Measurements from ENCODE around the gene AHRR.

The AHRR gene

GRCh38 chr5:431001-431710 is 109.6 kb downstream of the AHRR start:
- peak; percentile 18 for DNase-seq

DNA sequence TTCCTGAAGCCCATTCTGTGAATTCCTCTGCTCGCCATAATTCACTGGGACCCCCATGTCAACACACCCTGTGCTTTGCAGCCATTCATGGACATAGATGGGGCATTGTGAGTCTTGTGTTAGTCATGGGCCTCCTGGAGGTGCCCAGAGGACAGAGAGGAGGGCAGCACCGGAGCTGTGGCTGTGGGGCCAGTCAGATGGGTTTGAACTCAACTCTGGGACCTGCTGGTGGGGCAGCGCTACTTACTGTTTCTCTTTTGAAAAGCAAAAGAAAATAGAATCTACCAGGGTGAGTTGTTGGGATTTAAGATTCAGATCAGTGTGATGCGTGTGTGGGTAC is 110.2 kb downstream of the AHRR start:
- DNase-seq = no peak

GRCh38 chr5:432201-432927 is 110.8 kb downstream of the AHRR start:
- DNase-seq = no peak

GRCh38 chr5:432928-433791 is 111.6 kb downstream of the AHRR start:
- no peak for DNase-seq

- no peak for DNase-seq
These were observed 112.3 kb downstream of the AHRR start for GRCh38 chr5:433836-434235.

- DNase-seq = no peak
These were observed 113.1 kb downstream of the AHRR start for GRCh38 chr5:434443-435146.

GRCh38 chr5:435156-435790 is 113.8 kb downstream of the AHRR start:
- no peak for DNase-seq

- DNase-seq = no peak
These were observed 114.6 kb downstream of the AHRR start for GRCh38 chr5:435961-436640.

DNA sequence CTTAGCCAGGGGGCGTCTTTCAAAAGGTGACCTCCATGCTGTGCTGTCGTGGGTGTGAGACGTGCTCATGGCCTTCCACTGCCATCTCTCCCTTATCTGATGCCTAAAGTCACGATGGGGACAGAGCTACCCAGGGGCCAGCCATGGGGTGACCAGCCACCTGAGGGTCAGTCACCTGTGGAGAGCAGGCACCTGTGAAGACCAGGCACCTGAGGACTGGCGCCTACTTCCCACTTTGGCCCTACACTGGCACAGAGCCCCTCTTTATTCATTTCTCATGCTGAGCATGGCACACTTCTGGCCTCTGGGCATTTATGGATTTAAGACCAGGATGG is 115.1 kb downstream of the AHRR start:
- no peak for DNase-seq

GRCh38 chr5:437281-437771 is 115.8 kb downstream of the AHRR start:
- no peak for DNase-seq

DNA sequence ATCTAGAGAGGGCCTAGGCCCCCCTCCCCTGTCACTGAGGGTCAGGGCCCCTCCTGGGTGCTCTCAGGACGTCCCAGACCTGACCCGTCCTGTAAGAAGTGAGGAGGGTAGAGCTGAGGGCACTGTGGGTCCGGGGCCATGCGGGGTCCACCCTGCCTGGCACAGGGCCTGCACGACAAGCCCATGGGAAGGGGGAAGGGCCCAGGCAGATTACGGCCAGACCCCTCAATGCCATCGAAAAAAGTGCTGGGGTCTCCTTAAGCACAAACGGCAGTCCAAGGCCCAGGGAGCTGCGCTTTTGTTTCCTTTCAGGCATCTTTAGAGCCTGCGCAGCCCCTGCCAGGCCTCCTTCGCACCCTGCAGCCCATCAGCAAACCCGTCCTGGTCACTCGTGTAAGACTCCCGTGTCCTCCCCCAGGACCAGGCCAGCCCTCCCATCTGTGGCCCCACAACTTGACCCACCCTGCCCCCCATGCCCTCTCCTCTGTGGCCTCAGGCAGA is 117.0 kb downstream of the AHRR start:
- DNase-seq = no peak

GRCh38 chr5:439181-439580 is 117.7 kb downstream of the AHRR start:
- DNase-seq = no peak

GRCh38 chr5:439636-440035 is 118.1 kb downstream of the AHRR start:
- no peak for DNase-seq

- no peak for DNase-seq
These were observed 119.1 kb downstream of the AHRR start for GRCh38 chr5:440401-441201.

DNA sequence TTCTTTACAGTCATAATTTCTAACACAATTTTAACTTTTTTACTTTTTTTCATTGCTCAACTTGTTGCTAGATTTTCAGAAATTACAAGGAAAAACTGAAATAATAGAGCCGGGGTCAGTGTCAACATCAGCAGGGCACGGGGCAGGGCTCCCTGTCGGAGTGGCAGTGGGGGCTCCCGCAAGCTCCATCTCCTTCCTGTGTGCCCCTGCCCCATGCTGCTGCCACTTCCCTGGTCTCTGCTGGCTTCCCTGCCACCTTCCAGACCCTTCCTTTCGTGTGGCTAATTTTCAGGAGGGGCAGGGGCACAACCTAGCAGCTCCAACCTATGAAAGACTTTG is 120.5 kb downstream of the AHRR start:
- no peak for DNase-seq

- peak; percentile 79 for DNase-seq
These were observed 121.1 kb downstream of the AHRR start, which contains the start of gene EXOC3 for GRCh38 chr5:442335-443238. TSS of gene EXOC3 (plus strand) at chr5:443176. CDS start at chr5:446206, 3,030 bp downstream.

DNA sequence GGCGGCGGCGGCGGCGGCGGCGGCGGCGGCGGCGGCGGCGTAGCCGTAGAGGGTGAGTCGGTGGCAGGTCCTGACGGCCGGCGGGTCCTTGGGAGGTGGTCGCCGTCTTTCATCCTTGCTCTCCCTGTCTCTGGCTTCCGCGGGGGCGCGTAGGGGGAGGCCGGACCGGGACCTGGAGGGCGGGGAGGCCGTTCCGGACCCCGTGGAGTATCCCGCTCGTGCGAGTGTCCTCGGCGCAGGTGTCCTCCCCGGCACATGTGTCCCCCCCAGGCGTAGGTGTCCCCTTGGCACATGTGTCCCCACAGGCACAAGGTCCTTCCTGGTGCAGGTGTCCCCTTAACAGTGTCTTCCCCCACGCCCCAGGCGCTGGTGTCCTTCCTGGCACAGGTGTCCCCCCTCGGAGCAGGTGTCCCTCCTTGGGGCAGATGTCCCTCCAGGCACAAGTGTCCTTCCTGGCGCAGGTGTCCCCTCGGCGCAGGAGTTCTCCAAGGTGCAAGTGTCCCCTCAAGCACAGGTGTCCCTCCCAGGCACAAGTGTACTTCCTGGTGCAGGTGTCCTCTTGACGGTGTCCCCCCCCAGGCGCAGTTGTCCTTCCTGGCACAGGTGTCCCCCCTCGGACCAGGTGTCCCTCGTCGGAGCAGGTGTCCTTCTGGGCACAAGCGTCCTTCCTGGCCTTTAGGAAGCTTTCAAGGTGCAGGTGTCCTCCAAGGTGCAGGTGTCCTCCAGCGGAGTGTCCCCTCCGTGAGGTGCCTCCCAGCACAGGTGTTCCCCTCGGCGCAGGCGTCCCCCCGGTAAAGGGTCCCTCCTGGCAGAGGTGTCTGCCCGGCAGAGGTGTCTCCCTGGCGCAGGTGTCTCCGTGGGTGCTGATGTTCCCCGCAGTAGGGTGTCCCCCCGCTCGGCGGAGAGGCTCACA is 122.0 kb downstream of the AHRR start:
- peak; percentile 55 for DNase-seq

DNA sequence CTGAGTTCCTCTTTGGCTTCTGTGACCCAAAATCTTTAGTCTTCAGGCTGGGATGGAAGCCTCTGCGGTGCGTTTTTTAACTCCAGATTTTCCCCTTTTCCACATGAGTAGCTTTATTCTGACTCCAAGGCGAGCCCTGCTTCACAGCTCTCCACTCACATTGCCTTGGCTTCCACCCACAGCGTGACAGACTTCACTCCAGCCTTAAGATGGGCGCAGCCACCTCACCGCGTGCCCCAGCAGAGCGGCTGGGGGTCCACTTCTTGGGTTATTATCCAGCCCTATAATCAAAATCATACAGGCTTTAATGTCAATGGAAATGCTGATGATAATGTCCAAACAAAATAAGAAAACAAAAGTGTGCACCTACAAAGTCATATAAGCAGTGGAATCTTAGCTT is 122.7 kb downstream of the AHRR start:
- DNase-seq = no peak

GRCh38 chr5:445591-445990 is 124.1 kb downstream of the AHRR start:
- DNase-seq = no peak

Data from NCI-H774 (cell line).